NT2/D1 (cell line): ENCODE measurements around the gene DISC1.

Source experiments
- SUZ12 ChIP-seq: IDR thresholded peaks from 2 replicates; pipeline ENCODE4 v1.6.1; 2011; ENCODE audit not compliant: insufficient read length, insufficient read depth; ENCODE audit errors: extremely low read depth
- YY1 ChIP-seq: IDR thresholded peaks from 2 replicates; pipeline ENCODE4 v1.6.1; 2011; ENCODE audit not compliant: insufficient read length, insufficient read depth
- ZNF274 ChIP-seq: IDR thresholded peaks from 2 replicates; pipeline ENCODE4 v1.6.1; 2011; ENCODE audit warnings: mild to moderate bottlenecking, low read depth, low read length

- TF ChIP-seq YY1 (no peak), ZNF274 (no peak), SUZ12 (no peak)
Observed at GRCh38 chr1:231952154-231952553, 325.6 kb downstream of the DISC1 start.
